ENCODE measurements around the gene SLC1A4.

DNA sequence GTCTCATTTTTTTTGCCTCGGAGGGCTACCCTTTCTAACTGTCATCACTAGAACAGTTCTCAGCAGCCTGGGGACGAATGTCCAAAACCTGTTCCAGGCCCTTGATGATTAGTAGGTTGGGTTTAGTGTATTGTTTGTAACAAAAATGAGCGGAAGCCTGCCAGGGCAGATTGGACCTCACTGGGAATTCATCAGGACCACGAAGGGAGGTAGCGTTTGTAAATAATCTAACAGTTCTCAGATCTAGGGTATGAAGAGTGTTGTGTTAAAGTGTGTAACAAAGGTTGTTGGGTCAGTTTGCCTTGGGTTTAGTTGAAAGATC lies 67.8 kb downstream of the SLC1A4 start:
- TF ChIP-seq, protein P1, sequence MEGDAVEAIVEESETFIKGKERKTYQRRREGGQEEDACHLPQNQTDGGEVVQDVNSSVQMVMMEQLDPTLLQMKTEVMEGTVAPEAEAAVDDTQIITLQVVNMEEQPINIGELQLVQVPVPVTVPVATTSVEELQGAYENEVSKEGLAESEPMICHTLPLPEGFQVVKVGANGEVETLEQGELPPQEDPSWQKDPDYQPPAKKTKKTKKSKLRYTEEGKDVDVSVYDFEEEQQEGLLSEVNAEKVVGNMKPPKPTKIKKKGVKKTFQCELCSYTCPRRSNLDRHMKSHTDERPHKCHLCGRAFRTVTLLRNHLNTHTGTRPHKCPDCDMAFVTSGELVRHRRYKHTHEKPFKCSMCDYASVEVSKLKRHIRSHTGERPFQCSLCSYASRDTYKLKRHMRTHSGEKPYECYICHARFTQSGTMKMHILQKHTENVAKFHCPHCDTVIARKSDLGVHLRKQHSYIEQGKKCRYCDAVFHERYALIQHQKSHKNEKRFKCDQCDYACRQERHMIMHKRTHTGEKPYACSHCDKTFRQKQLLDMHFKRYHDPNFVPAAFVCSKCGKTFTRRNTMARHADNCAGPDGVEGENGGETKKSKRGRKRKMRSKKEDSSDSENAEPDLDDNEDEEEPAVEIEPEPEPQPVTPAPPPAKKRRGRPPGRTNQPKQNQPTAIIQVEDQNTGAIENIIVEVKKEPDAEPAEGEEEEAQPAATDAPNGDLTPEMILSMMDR (IDR thresholded peaks at IDR 0.05): no peak
- no peak for TF ChIP-seq POLR2A (IDR thresholded peaks at IDR 0.05)
